ENCODE measurements around the gene DCLK1. TPM values are rescaled to one million over a fixed set of nuclear protein-coding genes. Genes with fewer than 3 reads are reported as not detected.

DCLK1 gene
- total RNA-seq, 1 donor from 2014 or later, result not detected

DNA sequence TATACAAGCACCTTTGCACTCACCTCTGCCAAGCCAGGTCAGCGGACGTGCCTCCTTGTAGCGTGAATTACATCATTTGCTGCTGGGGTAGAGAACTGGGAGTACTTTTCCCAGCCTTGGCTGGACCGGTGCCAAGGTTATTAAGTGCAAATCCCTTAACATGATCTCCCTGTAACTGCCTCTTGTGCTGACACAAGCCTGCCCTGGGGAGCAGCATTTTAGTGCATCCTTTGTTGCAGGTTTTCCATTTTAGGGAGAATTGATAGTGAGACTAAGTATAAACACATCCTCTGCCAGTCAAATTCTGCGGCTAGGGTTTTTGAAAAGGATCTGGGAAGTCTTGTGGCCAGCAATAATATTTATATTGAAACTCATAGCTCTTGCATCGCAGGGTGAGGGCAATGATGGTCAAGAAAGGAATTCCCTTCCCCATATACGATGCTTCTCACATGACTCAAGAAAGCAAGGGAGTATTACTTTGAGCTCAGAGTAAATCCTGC, 32.7 kb upstream of the DCLK1 start:
- no peak for ATAC-seq (ENCODE audit: low read depth)
- H3K9me3 Mint-ChIP-seq, result peaks cover 2% of the 10 kb centered on the region
- no peak overlapping the region for H3K4me3 Mint-ChIP-seq
- no peaks in the 10 kb centered on the region for H3K36me3 Mint-ChIP-seq (ENCODE audit: low read depth)
- intact Hi-C loops (cut with micrococcal nuclease), result no loop called here
- ChIA-PET CTCF (no interaction called here), POLR2A (no interaction called here)
- no peak for DNase-seq
- no peaks in the 10 kb centered on the region for H3K4me1 Mint-ChIP-seq
- no peak for TF ChIP-seq CTCF (IDR thresholded peaks at IDR 0.05)
- H3K27me3 Mint-ChIP-seq, result no peaks in the 10 kb centered on the region
- no peak overlapping the region for H3K27ac Mint-ChIP-seq

- no peak for DNase-seq
- no peak overlapping the region for H3K4me3 Mint-ChIP-seq
- no peaks in the 10 kb centered on the region for H3K4me1 Mint-ChIP-seq
- no peak for TF ChIP-seq CTCF (IDR thresholded peaks at IDR 0.05)
- ATAC-seq (ENCODE audit: low read depth), result no peak
- peaks cover 2% of the 10 kb centered on the region for H3K9me3 Mint-ChIP-seq
- POLR2A ChIA-PET, result no interaction called here
- intact Hi-C loops (cut with micrococcal nuclease), result no loop called here
- H3K27me3 Mint-ChIP-seq, result no peaks in the 10 kb centered on the region
- H3K36me3 Mint-ChIP-seq (ENCODE audit: low read depth), result no peaks in the 10 kb centered on the region
- CTCF ChIA-PET, result no interaction called here
- H3K27ac Mint-ChIP-seq, result no peak overlapping the region
Measured at GRCh38 chr13:36163286-36163685, 32.1 kb upstream of the DCLK1 start.

DNA sequence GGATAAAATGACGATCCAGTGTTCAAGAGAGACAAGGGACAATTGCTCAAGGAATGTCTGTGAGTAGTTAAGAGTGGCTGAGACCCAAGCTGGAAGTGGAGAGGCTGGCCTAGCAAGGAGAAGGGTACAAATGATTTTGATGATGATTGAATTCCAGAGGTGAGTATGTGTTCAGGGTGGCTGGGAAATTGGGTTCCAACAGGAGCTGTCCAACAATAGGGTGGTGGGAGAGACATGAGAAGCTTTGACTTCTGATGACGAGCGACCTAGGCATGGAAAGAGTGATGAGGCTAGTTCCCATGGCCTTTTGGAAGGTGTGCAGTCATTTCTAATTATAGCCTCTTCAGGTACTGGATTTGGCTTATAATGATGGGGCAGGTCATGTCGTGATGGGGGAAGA, 29.1 kb upstream of the DCLK1 start:
- intact Hi-C loops (cut with micrococcal nuclease), result no loop called here
- no peaks in the 10 kb centered on the region for H3K4me1 Mint-ChIP-seq
- ChIA-PET CTCF (no interaction called here), POLR2A (no interaction called here)
- DNase-seq, result no peak
- H3K4me3 Mint-ChIP-seq, result no peak overlapping the region
- ATAC-seq (ENCODE audit: low read depth), result no peak
- H3K27ac Mint-ChIP-seq, result no peak overlapping the region
- peaks cover under 1% of the 10 kb centered on the region for H3K27me3 Mint-ChIP-seq
- no peak for TF ChIP-seq CTCF (IDR thresholded peaks at IDR 0.05)
- peaks cover 2% of the 10 kb centered on the region for H3K9me3 Mint-ChIP-seq
- no peaks in the 10 kb centered on the region for H3K36me3 Mint-ChIP-seq (ENCODE audit: low read depth)

DNA sequence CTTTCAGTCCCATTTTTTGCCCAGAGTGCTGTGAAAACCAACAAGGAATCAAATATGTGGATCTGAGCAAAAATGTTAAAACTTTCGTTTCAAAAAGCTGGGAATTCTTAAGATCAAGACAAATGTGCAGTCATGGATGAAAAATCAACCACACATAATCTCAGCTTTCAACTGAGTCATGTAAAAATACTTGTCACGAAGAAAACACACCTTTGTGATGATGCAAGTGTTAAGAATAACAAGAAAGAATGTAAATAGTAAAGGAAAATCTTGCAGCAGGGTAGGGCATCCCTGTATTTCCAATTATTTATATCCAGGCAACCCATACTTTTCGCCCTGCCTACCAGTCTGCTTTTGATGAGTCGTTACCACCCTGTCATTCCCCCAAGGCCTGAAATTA, 27.4 kb upstream of the DCLK1 start:
- Mint-ChIP-seq H3K36me3 (ENCODE audit: low read depth) (no peaks in the 10 kb centered on the region), H3K4me3 (no peak overlapping the region), H3K9me3 (peaks cover 2% of the 10 kb centered on the region), H3K27me3 (peaks cover 4% of the 10 kb centered on the region), H3K27ac (no peak overlapping the region), H3K4me1 (no peaks in the 10 kb centered on the region)
- CTCF ChIA-PET, result no interaction called here
- POLR2A ChIA-PET, result no interaction called here
- intact Hi-C loops (cut with micrococcal nuclease), result no loop called here
- DNase-seq (no peak), ATAC-seq (ENCODE audit: low read depth) (no peak)
- no peak for TF ChIP-seq CTCF (IDR thresholded peaks at IDR 0.05)

DNA sequence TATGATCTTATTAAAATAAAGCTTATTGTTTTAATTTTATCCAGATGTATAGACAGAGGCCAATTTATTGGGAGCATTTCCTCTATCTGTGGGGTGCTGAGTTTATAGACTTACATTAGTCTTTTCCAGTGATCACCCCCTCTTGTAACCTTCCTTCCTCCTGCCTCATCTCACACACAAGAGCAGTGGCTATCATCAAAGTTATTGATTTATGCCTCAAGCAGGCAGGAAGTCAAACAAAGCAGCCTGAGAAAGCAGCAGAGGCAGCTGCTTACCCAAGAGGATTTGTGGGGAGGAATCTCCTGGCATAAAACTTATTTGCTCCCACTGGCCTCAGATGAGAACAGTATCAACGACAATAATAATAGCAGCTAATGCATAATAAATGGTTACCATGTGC, 26.3 kb upstream of the DCLK1 start:
- POLR2A ChIA-PET, result no interaction called here
- intact Hi-C loops (cut with micrococcal nuclease), result no loop called here
- DNase-seq, result no peak
- Mint-ChIP-seq H3K4me3 (no peak overlapping the region), H3K4me1 (no peaks in the 10 kb centered on the region), H3K27ac (no peak overlapping the region), H3K27me3 (peaks cover 5% of the 10 kb centered on the region), H3K9me3 (peaks cover 6% of the 10 kb centered on the region), H3K36me3 (ENCODE audit: low read depth) (no peaks in the 10 kb centered on the region)
- TF ChIP-seq CTCF (IDR thresholded peaks at IDR 0.05), result no peak
- CTCF ChIA-PET, result no interaction called here
- ATAC-seq (ENCODE audit: low read depth), result no peak

Measured in activated B cell treated with CpG ODN at 0.5 μM for 24 hours (primary cell).